Sigmoid colon (tissue), 4 donors: Measurements from ENCODE around the gene DYSF.

ENCODE experiments used
- EP300 ChIP-seq, 4 donors: sonication (generic); formaldehyde crosslinking; IDR thresholded peaks; one replicate each; pipeline ENCODE4 v1.6.1; 2017; ENCODE audit warnings: antibody characterized with exemption in 4 of 4
- POLR2A ChIP-seq, 2 donors: fragments of 450-650 bp; IDR thresholded peaks; one replicate each; pipeline ENCODE4 v1.6.1; 2016; ENCODE audit warnings: antibody characterized with exemption in 2 of 2, mild to moderate bottlenecking in 2 of 2, moderate library complexity in 2 of 2
- POLR2AphosphoS5 ChIP-seq, 4 donors: sonication (generic); formaldehyde crosslinking; IDR thresholded peaks; one replicate each; pipeline ENCODE4 v1.6.1; 2017; ENCODE audit warnings: antibody characterized with exemption in 4 of 4
- TF ChIP-seq, protein P1 (sequence below), 4 experiments: fragments of 450-650 bp in 3 of 4; fragments of 200-600 bp in 1 of 4; IDR thresholded peaks; one replicate each; pipeline ENCODE4 v1.5.1; 2016 to 2019; ENCODE audit warnings: antibody characterized with exemption in 4 of 4, mild to moderate bottlenecking in 3 of 4, moderate library complexity in 2 of 4

DNA sequence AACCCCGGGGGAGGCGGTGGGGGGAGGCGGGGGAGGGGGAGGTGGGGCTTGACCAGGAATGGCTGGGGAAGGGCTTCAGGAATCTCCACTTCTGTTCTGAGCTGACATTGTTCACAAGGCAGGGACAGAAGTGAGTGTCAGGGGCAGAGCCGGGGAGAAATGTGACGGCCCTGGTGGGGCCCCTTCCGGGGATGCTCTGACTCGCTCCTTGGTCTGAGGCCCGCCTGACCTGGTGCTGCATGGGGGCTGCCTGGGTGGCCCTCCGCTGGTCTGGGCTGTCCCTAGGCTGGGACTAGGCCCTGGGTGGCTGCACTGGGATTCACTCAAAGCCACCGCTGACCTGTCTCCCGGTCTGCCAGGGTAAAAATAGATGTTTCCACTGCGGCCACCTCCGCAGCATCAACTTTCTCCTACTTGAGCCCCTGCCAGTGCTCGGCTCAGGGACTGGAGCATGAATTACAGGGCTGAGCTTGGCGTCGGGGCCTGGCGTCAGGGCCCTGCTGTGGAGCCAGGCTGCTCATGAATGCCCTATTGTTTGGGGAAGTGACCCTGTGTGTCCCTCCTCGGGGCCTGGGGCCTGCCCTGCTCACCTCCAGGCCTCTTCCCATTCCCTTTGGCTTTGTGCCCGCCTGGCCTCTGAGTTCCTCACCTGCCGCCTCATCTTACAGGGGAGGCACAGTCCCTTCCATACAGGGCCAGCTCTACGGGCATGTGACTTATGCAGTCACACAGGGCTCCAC is 247.5 kb downstream of the DYSF start:
- TF ChIP-seq, protein P1, sequence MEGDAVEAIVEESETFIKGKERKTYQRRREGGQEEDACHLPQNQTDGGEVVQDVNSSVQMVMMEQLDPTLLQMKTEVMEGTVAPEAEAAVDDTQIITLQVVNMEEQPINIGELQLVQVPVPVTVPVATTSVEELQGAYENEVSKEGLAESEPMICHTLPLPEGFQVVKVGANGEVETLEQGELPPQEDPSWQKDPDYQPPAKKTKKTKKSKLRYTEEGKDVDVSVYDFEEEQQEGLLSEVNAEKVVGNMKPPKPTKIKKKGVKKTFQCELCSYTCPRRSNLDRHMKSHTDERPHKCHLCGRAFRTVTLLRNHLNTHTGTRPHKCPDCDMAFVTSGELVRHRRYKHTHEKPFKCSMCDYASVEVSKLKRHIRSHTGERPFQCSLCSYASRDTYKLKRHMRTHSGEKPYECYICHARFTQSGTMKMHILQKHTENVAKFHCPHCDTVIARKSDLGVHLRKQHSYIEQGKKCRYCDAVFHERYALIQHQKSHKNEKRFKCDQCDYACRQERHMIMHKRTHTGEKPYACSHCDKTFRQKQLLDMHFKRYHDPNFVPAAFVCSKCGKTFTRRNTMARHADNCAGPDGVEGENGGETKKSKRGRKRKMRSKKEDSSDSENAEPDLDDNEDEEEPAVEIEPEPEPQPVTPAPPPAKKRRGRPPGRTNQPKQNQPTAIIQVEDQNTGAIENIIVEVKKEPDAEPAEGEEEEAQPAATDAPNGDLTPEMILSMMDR (IDR thresholded peaks at IDR 0.05) = no peak
- TF ChIP-seq POLR2AphosphoS5 (IDR thresholded peaks at IDR 0.05) = peak; percentile 26 to 66 (median 48)
- TF ChIP-seq POLR2A (IDR thresholded peaks at IDR 0.05) = no peak
- TF ChIP-seq EP300 (IDR thresholded peaks at IDR 0.05) = no peak
